ENCODE measurements around the gene SMIM45.

SMIM45 gene

DNA sequence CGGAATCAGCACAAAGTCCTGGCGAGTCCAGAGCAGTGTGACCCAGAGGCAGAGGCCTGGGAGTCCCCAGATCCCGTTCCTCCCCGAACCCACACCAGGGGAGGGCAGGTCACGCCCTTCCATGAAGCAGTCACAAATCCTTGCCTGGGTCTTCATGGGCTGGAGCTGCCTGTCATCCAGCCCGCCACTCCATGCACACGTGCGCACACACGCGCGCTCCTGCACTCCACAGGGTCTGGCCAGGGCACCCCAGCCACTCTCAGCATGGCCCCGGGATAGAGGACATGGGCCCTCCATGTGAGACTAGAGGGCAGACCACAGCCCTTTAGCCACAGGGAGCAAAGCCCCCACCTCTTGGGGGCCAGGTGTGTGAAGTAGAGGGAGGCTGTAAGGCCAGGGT, 19.6 kb upstream of the SMIM45 start:
- no peaks in the 10 kb centered on the region for H3K27me3 ChIP-seq
- H3K36me3 ChIP-seq: no peaks in the 10 kb centered on the region
- no peak overlapping the region for H3K4me3 ChIP-seq
- H3K4me1 ChIP-seq: no peaks in the 10 kb centered on the region
- intact Hi-C loops (cut with DNase I; ENCODE audit: low total_unique reads): no loop called here
- H3K27ac ChIP-seq: no peak overlapping the region
- DNase-seq: no peak
- H3K9me3 ChIP-seq: no peaks in the 10 kb centered on the region
- no peak for TF ChIP-seq POLR2A (IDR thresholded peaks at IDR 0.05)
- TF ChIP-seq, protein P1, sequence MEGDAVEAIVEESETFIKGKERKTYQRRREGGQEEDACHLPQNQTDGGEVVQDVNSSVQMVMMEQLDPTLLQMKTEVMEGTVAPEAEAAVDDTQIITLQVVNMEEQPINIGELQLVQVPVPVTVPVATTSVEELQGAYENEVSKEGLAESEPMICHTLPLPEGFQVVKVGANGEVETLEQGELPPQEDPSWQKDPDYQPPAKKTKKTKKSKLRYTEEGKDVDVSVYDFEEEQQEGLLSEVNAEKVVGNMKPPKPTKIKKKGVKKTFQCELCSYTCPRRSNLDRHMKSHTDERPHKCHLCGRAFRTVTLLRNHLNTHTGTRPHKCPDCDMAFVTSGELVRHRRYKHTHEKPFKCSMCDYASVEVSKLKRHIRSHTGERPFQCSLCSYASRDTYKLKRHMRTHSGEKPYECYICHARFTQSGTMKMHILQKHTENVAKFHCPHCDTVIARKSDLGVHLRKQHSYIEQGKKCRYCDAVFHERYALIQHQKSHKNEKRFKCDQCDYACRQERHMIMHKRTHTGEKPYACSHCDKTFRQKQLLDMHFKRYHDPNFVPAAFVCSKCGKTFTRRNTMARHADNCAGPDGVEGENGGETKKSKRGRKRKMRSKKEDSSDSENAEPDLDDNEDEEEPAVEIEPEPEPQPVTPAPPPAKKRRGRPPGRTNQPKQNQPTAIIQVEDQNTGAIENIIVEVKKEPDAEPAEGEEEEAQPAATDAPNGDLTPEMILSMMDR (IDR thresholded peaks at IDR 0.05): no peak

DNA sequence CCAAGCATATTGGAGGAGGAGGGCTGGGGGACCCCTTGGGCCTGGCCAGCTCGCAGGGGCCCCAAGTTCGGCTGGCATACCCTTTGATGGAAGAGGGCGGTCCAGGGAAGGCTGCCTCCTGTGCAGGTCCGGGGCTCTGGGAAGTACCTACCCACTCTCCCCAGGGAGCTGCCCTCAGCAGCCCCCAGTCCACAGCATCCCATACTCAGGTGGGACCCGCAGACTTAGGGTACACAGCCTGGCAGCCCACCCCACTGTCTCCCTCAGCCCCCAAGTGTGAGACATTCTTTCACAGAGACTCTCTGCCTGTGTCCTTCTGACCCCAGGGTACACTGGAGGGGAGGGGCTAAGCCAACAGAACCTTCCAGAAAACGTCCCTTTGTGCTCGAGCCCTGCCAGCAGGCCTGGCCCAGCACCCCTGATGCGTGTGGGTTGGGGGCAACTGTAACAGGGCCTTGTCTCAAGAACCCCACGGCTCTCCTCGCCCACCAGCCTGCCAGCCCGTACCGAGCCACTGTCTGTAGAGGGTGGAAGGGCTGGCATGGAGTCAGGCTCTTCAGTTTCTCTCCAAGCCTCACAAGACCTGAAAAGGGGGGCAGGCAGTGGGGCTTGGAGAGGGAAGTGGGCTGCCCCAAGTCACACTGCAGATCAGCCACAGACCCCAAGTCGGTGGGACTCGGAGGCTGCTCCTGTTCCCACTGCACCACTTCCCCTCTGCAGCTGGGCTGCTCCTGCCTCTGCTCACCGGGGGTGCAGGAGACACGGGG, 18.4 kb upstream of the SMIM45 start:
- no peak overlapping the region for H3K4me3 ChIP-seq
- DNase-seq: no peak
- TF ChIP-seq, protein P1 (IDR thresholded peaks at IDR 0.05): no peak
- no peak for TF ChIP-seq POLR2A (IDR thresholded peaks at IDR 0.05)
- intact Hi-C loops (cut with DNase I; ENCODE audit: low total_unique reads): no loop called here
- no peaks in the 10 kb centered on the region for H3K4me1 ChIP-seq
- H3K9me3 ChIP-seq: no peaks in the 10 kb centered on the region
- H3K27ac ChIP-seq: no peak overlapping the region
- no peaks in the 10 kb centered on the region for H3K36me3 ChIP-seq
- H3K27me3 ChIP-seq: no peaks in the 10 kb centered on the region

DNA sequence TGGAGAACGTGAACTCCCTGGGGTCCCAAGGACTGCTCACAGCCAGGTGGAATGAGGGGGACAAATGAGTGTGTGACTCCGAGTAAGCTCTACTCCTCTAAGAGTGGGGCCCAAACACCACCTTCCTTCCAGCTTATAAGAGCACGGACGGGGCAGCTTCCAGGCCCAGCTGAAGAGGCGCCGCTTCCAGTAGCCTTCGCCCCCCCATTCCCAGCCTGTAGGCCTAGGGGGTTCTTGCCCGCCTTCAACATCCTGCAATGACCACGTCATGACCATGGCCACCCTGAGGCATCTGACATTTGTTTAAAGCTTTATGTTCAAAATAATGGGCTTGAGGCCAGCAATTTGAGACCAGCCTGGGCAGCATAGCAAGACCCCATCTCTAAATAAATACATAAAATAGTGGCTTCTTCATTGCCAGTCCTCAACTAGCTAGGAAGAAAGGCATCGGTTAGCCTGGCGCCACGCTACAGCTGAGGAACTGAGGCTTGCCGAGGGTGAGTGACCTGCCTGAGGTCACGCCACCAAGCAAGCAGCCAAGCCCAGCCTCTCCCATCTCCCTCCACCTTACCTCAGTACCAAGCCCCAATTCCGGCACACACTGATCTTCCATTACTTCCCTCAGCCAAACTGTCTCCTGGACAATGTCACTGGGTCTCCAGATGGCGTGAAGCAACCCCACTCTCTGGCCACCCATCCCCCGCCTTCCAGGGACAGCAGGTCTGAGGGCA, 17.5 kb upstream of the SMIM45 start:
- Histone ChIP-seq H3K27me3 (no peaks in the 10 kb centered on the region), H3K36me3 (no peaks in the 10 kb centered on the region), H3K4me1 (no peaks in the 10 kb centered on the region), H3K9me3 (no peaks in the 10 kb centered on the region), H3K27ac (no peak overlapping the region), H3K4me3 (no peak overlapping the region)
- TF ChIP-seq, protein P1 (IDR thresholded peaks at IDR 0.05): no peak
- TF ChIP-seq POLR2A (IDR thresholded peaks at IDR 0.05): no peak
- intact Hi-C loops (cut with DNase I; ENCODE audit: low total_unique reads): no loop called here
- no peak for DNase-seq

DNA sequence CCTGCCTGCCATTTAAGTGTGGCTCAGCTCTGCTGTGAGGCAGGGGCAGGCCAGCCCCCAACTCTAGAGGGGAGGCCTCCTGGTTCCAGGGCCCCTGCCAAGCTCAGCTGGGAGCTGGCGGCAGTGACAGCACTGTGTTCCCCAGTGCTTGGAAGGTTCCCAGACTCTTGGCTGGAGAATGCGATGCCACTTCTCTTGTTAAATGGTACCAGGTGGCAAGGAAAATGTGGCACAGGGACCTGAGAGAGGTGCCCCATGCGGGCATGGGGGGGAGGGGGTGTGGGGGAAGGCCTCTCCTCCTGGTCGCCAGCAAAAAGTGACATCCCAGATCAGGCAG, 17.0 kb upstream of the SMIM45 start:
- no peaks in the 10 kb centered on the region for H3K27me3 ChIP-seq

DNA sequence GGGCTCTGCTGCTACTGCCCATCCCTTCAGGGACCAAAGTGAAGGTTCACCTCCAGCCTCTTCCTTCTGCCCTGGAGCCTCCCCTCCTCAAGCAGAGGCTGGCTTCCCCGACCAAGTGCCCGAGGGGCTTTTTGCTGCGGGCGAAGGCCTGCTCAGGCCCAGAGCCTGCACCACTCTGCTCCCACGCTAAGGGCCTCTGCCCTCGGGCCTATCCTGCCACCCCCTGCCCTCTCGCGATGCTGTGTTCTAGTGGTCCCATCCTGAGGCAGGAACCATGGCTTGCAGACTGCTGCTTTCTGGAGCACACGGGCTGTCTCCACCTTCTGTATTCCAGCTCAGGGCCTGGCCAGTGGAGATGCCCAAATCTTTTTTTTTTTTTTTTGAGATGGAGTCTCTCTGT, 16.4 kb upstream of the SMIM45 start:
- no peak for DNase-seq
- intact Hi-C loops (cut with DNase I; ENCODE audit: low total_unique reads): no loop called here
- Histone ChIP-seq H3K4me3 (no peak overlapping the region), H3K27ac (no peak overlapping the region), H3K9me3 (no peaks in the 10 kb centered on the region), H3K4me1 (no peaks in the 10 kb centered on the region), H3K36me3 (no peaks in the 10 kb centered on the region), H3K27me3 (no peaks in the 10 kb centered on the region)
- TF ChIP-seq, protein P1 (IDR thresholded peaks at IDR 0.05): no peak
- no peak for TF ChIP-seq POLR2A (IDR thresholded peaks at IDR 0.05)

More for the DNA sequence above, 17.0 kb upstream of the SMIM45 start:
- Histone ChIP-seq H3K36me3 (no peaks in the 10 kb centered on the region), H3K4me3 (no peak overlapping the region), H3K9me3 (no peaks in the 10 kb centered on the region), H3K27ac (no peak overlapping the region), H3K4me1 (no peaks in the 10 kb centered on the region)
- DNase-seq: no peak
- TF ChIP-seq POLR2A (IDR thresholded peaks at IDR 0.05): no peak
- TF ChIP-seq, protein P1 (IDR thresholded peaks at IDR 0.05): no peak
- intact Hi-C loops (cut with DNase I; ENCODE audit: low total_unique reads): no loop called here

Data from uterus (tissue), 3 donors.